Epithelial cell of proximal tubule (primary cell): ENCODE measurements around the gene SH3RF3. TPM values are rescaled to one million over a fixed set of nuclear protein-coding genes. Genes with fewer than 3 reads are reported as not detected.

Source experiments
- DNase-seq: peaks from one replicate; pipeline ENCODE4 v3.0.0-alpha.2; 2011; ENCODE audit warnings: low read depth
- H3K4me3 ChIP-seq: 2 replicates; pipeline ENCODE4 v1.5.1; 2011; ENCODE audit warnings: low read depth, mild to moderate bottlenecking, low read length
- CTCF ChIP-seq: conservative IDR thresholded peaks from 2 replicates; pipeline ENCODE4 v1.5.1; 2012; ENCODE audit warnings: low read depth, mild to moderate bottlenecking, low read length
- total RNA-seq: library from RNA; depleted of rRNA; stranded (reverse); fragments of >200 nt; gene quantifications from 2 replicates; pipeline ENCODE4 v1.2.3, GENCODE V29; 2015

The SH3RF3 gene
- total RNA-seq, 1 donor from 2014 or later, result 1.7 TPM

- DNase-seq, result no peak
- no peak overlapping the region for H3K4me3 ChIP-seq
- TF ChIP-seq CTCF, result no peak
Measured at GRCh38 chr2:109476641-109477441, 347.8 kb downstream of the SH3RF3 start.

DNA sequence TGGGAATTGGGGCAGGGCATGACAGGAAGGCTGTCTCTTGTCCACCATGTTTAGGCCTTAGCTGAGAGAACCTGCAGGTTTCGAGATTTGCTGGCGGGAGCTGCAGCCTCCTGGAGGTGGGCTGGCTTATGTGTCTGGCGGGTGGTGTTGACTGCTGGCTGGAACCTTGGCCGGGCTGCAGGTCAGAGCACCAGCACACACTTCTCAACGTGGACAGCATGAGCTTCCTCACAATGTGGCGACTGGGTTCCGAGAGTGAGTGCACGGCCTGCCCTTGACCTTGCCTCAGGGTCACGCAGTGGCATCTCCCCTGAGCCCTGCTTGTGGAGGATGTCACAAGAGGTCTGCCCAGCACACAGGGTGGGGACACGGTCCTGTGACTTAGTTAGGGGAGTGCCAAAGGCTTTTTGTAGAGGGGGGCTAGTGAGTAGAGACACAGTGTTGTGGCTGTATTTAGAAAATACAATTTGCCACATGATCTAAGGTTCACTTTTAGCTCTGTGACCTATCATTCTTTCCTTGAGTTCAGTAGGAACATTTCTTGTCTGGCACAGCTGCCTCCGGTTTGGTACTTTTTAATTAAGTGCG, 350.0 kb downstream of the SH3RF3 start:
- TF ChIP-seq CTCF, result no peak
- no peak overlapping the region for H3K4me3 ChIP-seq
- no peak for DNase-seq

DNA sequence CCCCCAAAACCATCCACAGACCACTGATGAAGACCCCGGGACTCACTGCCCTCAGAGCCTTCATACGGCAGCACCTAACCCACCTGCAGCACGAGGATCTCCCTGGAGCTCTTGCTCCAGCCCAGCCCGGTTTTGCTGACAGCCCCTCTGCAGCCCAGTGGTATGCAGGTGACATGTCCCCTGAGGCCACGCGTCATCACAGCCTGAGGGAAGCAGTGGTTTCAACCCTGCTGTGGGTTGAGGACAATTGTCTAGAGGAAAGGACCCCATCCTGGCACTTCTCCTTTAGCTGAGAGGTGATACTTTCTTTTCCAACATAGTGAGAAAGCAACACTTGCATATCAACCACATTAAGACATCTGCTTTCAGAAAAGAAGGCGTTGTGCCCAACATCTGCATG, 350.8 kb downstream of the SH3RF3 start:
- no peak for DNase-seq
- TF ChIP-seq CTCF, result no peak
- H3K4me3 ChIP-seq, result no peak overlapping the region

DNA sequence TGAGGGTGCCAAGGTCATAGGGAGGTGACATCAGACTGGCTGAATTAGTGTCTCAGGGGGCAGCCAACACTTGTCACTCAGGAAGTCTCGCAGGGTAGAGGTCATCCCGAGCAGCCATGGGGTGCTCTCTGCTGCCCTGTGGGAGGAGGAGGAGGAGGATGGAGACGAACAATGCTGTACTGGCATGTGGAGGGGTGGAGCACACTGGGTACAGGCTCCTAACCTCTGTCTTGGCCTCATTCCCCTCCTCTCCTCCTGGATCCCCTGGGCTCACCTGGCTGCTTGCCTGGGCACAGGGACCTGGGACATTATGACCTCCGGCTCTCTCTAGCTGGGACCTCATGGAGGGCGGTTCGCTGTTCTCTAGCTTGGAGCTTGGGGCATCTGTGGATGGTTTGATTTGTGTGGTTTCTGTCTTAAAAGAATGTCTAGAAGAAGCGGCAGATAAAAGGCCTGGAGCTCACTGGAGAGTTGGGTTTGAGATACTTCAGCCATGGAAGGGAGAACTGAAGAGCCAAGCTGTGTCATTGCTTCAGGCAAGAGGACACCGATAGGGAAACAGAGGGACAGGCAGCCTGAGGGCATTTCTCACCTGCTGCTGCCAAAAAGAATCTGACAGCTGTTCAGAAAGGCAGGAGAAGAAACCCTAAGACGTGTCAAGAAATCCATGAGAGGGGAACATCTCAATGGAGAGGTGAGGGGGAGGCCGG, 351.6 kb downstream of the SH3RF3 start:
- TF ChIP-seq CTCF, result no peak
- DNase-seq, result no peak
- H3K4me3 ChIP-seq, result no peak overlapping the region

- no peak for TF ChIP-seq CTCF
- H3K4me3 ChIP-seq, result no peak overlapping the region
- no peak for DNase-seq
Measured at GRCh38 chr2:109481196-109481555, 352.2 kb downstream of the SH3RF3 start.

GRCh38 chr2:109481599-109481998, 352.6 kb downstream of the SH3RF3 start:
- DNase-seq, result no peak
- TF ChIP-seq CTCF, result no peak
- no peak overlapping the region for H3K4me3 ChIP-seq
